Measurements from ENCODE around the gene PDLIM5.

PDLIM5 gene

DNA sequence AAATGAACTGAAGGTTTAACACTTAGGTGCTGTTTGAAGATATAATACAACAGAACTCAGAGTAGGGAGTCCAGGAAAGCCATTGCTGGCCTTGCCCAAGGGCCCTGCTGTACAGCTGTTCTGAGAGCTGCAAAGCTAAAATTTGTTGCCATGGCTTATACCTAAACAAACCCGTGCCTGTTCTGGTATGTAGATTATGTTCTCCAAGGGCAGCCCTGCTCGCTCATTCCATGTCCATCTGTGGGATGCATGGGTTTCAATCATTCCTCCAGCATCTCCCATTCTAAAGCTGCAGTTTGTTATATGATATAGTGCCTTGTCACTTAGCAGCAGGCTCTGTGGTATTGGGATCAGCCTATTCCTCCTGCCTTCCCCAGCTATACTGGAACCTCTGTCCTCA is 225.2 kb downstream of the PDLIM5 start:
- H3K4me3 ChIP-seq (ENCODE audit: low read depth, low read length) = no peak overlapping the region
- DNase-seq (ENCODE audit: low read depth) = no peak
- TF ChIP-seq CTCF (IDR thresholded peaks at IDR 0.05; ENCODE audit: insufficient read depth, low read depth, low read length, missing control alignments) = no peak

- TF ChIP-seq CTCF (IDR thresholded peaks at IDR 0.05; ENCODE audit: insufficient read depth, low read depth, low read length, missing control alignments) = no peak
- no peak for DNase-seq (ENCODE audit: low read depth)
- H3K4me3 ChIP-seq (ENCODE audit: low read depth, low read length) = no peak overlapping the region
These were observed 227.2 kb downstream of the PDLIM5 start for GRCh38 chr4:94678896-94679295.

- TF ChIP-seq CTCF (IDR thresholded peaks at IDR 0.05; ENCODE audit: insufficient read depth, low read depth, low read length, missing control alignments) = no peak
- no peak for DNase-seq (ENCODE audit: low read depth)
- no peak overlapping the region for H3K4me3 ChIP-seq (ENCODE audit: low read depth, low read length)
These were observed 228.6 kb downstream of the PDLIM5 start for GRCh38 chr4:94680176-94680862.

GRCh38 chr4:94686086-94686485 is 234.3 kb downstream of the PDLIM5 start:
- no peak for TF ChIP-seq CTCF (IDR thresholded peaks at IDR 0.05; ENCODE audit: insufficient read depth, low read depth, low read length, missing control alignments)
- H3K4me3 ChIP-seq (ENCODE audit: low read depth, low read length) = no peak overlapping the region
- no peak for DNase-seq (ENCODE audit: low read depth)

- no peak for TF ChIP-seq CTCF (IDR thresholded peaks at IDR 0.05; ENCODE audit: insufficient read depth, low read depth, low read length, missing control alignments)
- DNase-seq (ENCODE audit: low read depth) = no peak
- H3K4me3 ChIP-seq (ENCODE audit: low read depth, low read length) = no peak overlapping the region
These were observed 237.6 kb downstream of the PDLIM5 start for GRCh38 chr4:94689155-94689860.

- H3K4me3 ChIP-seq (ENCODE audit: low read depth, low read length) = no peak overlapping the region
- no peak for DNase-seq (ENCODE audit: low read depth)
- no peak for TF ChIP-seq CTCF (IDR thresholded peaks at IDR 0.05; ENCODE audit: insufficient read depth, low read depth, low read length, missing control alignments)
These were observed 239.1 kb downstream of the PDLIM5 start for GRCh38 chr4:94690851-94691254.
